HepG2 (cell line): ENCODE results near the gene ZNRD2. TPM values are rescaled to one million over a fixed set of nuclear protein-coding genes. Genes with fewer than 3 reads are reported as not detected.
A peak's percentile ranks its signal among the peaks of the same experiment; 100 is the strongest.

Source experiments
- ATAC-seq: fragments of 200-7000 bp; cut with Tn5 transposase; 3 replicates; pipeline ENCODE4 v1.9.1; 2020; ENCODE audit warnings: mild to moderate bottlenecking, moderate library complexity
- BruUV-seq: library from RNA; stranded (reverse); fragments of 400-500 nt; replicated peaks from 2 replicates; lab custom pipeline; 2021; lab: Mats Ljungman, UMichigan
- CTCF ChIA-PET: fragments of 300-600 bp; formaldehyde crosslinking; extraction: SDS; loops from one replicate; lab custom pipeline; 2021; ENCODE audit warnings: low total read pairs, inconsistent platforms, low intra/inter-chr PET ratio; lab: Yijun Ruan, JAX
- POLR2A ChIA-PET: fragments of 350-600 bp; sonication (Branson Sonifier 250); formaldehyde crosslinking; loops from one replicate; lab custom pipeline; 2020; ENCODE audit warnings: antibody characterized with exemption, inconsistent platforms; lab: Yijun Ruan, JAX
- DNase-seq: peaks from one replicate; pipeline ENCODE4 v3.0.0-alpha.2; 2015; ENCODE audit warnings: low spot score
- FAIRE-seq: peaks from 3 replicates; lab custom pipeline; 2011; peaks lifted over from hg19 to GRCh38; lab: Jason Lieb, UNC
- H2AFZ ChIP-seq: one replicate; pipeline ENCODE4 v1.6.1; 2011; ENCODE audit warnings: low read length, inconsistent platforms
- H3K27ac ChIP-seq: fragments of 300-600 bp; 3 replicates; pipeline ENCODE4 v1.8.0; 2011; ENCODE audit warnings: mixed run types, mild to moderate bottlenecking, mixed read lengths, low read length, inconsistent platforms; ENCODE audit not compliant: insufficient read depth; ENCODE audit errors: extremely low read length
- H3K27me3 ChIP-seq, 2 experiments: fragments of 200-600 bp in 1 of 2; 2 replicates in 1 of 2; 3 replicates in 1 of 2; pipeline versions ENCODE4 v1.6.0 to v1.8.0; 2011; ENCODE audit warnings: low read length in 2 of 2, mild to moderate bottlenecking in 2 of 2, moderate library complexity in 2 of 2, inconsistent platforms in 1 of 2; ENCODE audit not compliant: insufficient read depth in 2 of 2, control insufficient read depth in 1 of 2
- H3K36me3 ChIP-seq, 2 experiments: fragments of 200-600 bp in 1 of 2; replicated peaks in 1 of 2; 2 replicates in 1 of 2; 3 replicates in 1 of 2; pipeline versions ENCODE4 v1.5.1 to v1.8.0; 2011; ENCODE audit warnings: low read length in 2 of 2, inconsistent platforms in 1 of 2; ENCODE audit not compliant: insufficient read depth in 2 of 2, control insufficient read depth in 1 of 2
- H3K4me1 ChIP-seq: 2 replicates; pipeline ENCODE4 v1.5.1; 2012; ENCODE audit warnings: low read length, inconsistent platforms; ENCODE audit not compliant: insufficient read depth
- H3K4me2 ChIP-seq: 2 replicates; pipeline ENCODE4 v1.6.0; 2011; ENCODE audit warnings: low read depth, low read length, inconsistent platforms
- H3K4me3 ChIP-seq, 3 experiments: fragments of 200-600 bp in 1 of 3; sonication (generic), shearing (Covaris generic) in 1 of 3; replicated peaks in 1 of 3; 2 replicates each; pipeline ENCODE4 v1.5.1; 2011 to 2016; ENCODE audit warnings: low read length in 3 of 3, inconsistent platforms in 2 of 3, low read depth in 2 of 3, mild to moderate bottlenecking in 2 of 3, control low read depth in 1 of 3, mixed read lengths in 1 of 3; ENCODE audit not compliant: insufficient read depth in 1 of 3
- H3K79me2 ChIP-seq: one replicate; pipeline ENCODE4 v1.6.1; 2011; ENCODE audit warnings: low read length, inconsistent platforms; ENCODE audit not compliant: insufficient read depth
- H3K9ac ChIP-seq: 2 replicates; pipeline ENCODE4 v1.6.0; 2011; ENCODE audit warnings: mild to moderate bottlenecking, low read depth, low read length, inconsistent platforms; ENCODE audit not compliant: insufficient read depth
- H3K9me3 ChIP-seq: 2 replicates; pipeline ENCODE4 v1.5.1; 2012; ENCODE audit warnings: mild to moderate bottlenecking, low read length
- H4K20me1 ChIP-seq: 2 replicates; pipeline ENCODE4 v1.6.0; 2011; ENCODE audit warnings: inconsistent platforms, mild to moderate bottlenecking, low read length, moderate library complexity; ENCODE audit not compliant: insufficient read depth
- KIAA2018 ChIP-seq: sonication (generic); formaldehyde crosslinking; IDR thresholded peaks from 2 replicates; pipeline ENCODE4 v1.5.0; 2020; ENCODE audit warnings: mild to moderate bottlenecking, missing genetic modification reagents, borderline replicate concordance
- NFKB2 ChIP-seq: sonication (generic); formaldehyde crosslinking; IDR thresholded peaks from 2 replicates; pipeline ENCODE4 v1.4.0; 2020; ENCODE audit warnings: missing genetic modification reagents, borderline replicate concordance
- RBFOX2 ChIP-seq: fragments of 200-400 bp; formaldehyde crosslinking; IDR thresholded peaks from 2 replicates; pipeline ENCODE4 v1.6.1; 2017; ENCODE audit warnings: low read depth, mild to moderate bottlenecking, low read length
- THAP8 ChIP-seq: sonication (generic); formaldehyde crosslinking; IDR thresholded peaks from 2 replicates; pipeline ENCODE4 v1.5.1; 2020; ENCODE audit warnings: missing genetic modification reagents, mild to moderate bottlenecking, borderline replicate concordance
- ZNF773 ChIP-seq: sonication (generic); formaldehyde crosslinking; IDR thresholded peaks from 2 replicates; pipeline ENCODE4 v1.4.0; 2020; ENCODE audit warnings: missing genetic modification reagents, borderline replicate concordance
- WGBS: methylation state at CpG from one replicate; pipeline ENCODE4 v1.1.6; 2017; ENCODE audit warnings: low lambda C conversion rate; 5-methylcytosine and 5-hydroxymethylcytosine counted together
- in situ Hi-C: cut with HindIII; loops from 2 replicates; pipeline ENCODE4 v1.10.0; 2017; ENCODE audit warnings: low pct_unique_long_range_greater_than_20kb; ENCODE audit not compliant: extremely low pct_ligation_motif_present
- intact Hi-C: fragments of 100-400 bp; cut with micrococcal nuclease; formaldehyde crosslinking; loops from one replicate; pipeline ENCODE4 v1.10.0; 2022; ENCODE audit not compliant: unreplicated experiment
- polyA plus RNA-seq, 8 experiments: library from polyadenylated mRNA; depleted of rRNA in 3 of 8; stranded (reverse) in 7 of 8; unstranded in 1 of 8; fragments of >200 nt; fragmentation: Illumina TruSeq in 4 of 8; extraction: Trizol in 4 of 8; gene quantifications; 2 replicates each; pipeline versions ENCODE4 v1.2.1 to v1.2.3, GENCODE V29; 2011 to 2016; ENCODE audit warnings: low read depth in 4 of 8, missing spikeins in 1 of 8, mixed read lengths in 1 of 8; ENCODE audit not compliant: insufficient read depth in 1 of 8
- total RNA-seq, 5 experiments: library from RNA; depleted of rRNA; stranded (reverse); fragments of >200 nt; fragmentation: Illumina TruSeq; extraction: Trizol; gene quantifications; 2 replicates each; pipeline ENCODE4 v1.2.3, GENCODE V29; 2016; ENCODE audit warnings: low read depth in 1 of 5

Gene ZNRD2
- total and polyA plus RNA-seq, 2 of the 13 experiments (the other 11 are each of a cell fraction or from before 2014, with no cell fraction given) = 29.2 to 34.0 TPM

- POLR2A ChIA-PET = interaction anchor here (1.4 to 2.7 kb wide), 5 partner anchors 8 to 35 kb away, joined by 7 to 45 read pairs (median 11); no protein-coding TSS in a partner anchor
- H3K9ac ChIP-seq = no peak overlapping the region
- no peak overlapping the region for H2AFZ ChIP-seq
- H3K79me2 ChIP-seq = peaks cover 32% of the 10 kb centered on the region
- H3K9me3 ChIP-seq = no peaks in the 10 kb centered on the region
- intact Hi-C loops (no loop called here), in situ Hi-C loops (no loop called here)
- no peak overlapping the region for H3K27ac ChIP-seq
- peak; percentile 54; the same call in 1 of the 2 replicates for TF ChIP-seq RBFOX2
- TF ChIP-seq ZNF773 (CRISPR knock-in tag) = no peak
- no peak overlapping the region for H3K4me3 ChIP-seq
- FAIRE-seq (no peak), DNase-seq (no peak), ATAC-seq (no peak)
- H3K36me3 ChIP-seq = peaks cover 17 to 47% of the 10 kb centered on the region in 2 experiments; a peak in 4 of 5 replicates
- no peaks in the 10 kb centered on the region; a peak in 1 of 5 replicates for H3K27me3 ChIP-seq
- no peak overlapping the region for H3K4me2 ChIP-seq
- BruUV-seq = no TSS peak
- WGBS = 99% methylated on average over 12 of the region's 33 CpGs
- peaks cover 5% of the 10 kb centered on the region; the same call in 1 of the 2 replicates for H4K20me1 ChIP-seq
- peaks cover 20% of the 10 kb centered on the region for H3K4me1 ChIP-seq
- CTCF ChIA-PET = no interaction called here
Observed at GRCh38 chr11:65617990-65618751, 47.9 kb downstream of the ZNRD2 start.

GRCh38 chr11:65618763-65619162 lies 48.5 kb downstream of the ZNRD2 start:
- Histone ChIP-seq H3K79me2 (peaks cover 26% of the 10 kb centered on the region), H4K20me1 (0 out of 2 replicates have a peak, but pooled peaks cover 3% of the 10 kb centered on the region), H3K9ac (no peak overlapping the region), H3K4me2 (no peak overlapping the region), H3K4me3 (no peak overlapping the region), H2AFZ (no peak overlapping the region), H3K9me3 (no peaks in the 10 kb centered on the region), H3K27ac (no peak overlapping the region), H3K36me3 (peaks cover 19 to 53% of the 10 kb centered on the region in 2 experiments; a peak in 4 of 5 replicates), H3K27me3 (no peaks in the 10 kb centered on the region; a peak in 1 of 5 replicates), H3K4me1 (peaks cover 20% of the 10 kb centered on the region)
- no peak for ATAC-seq
- no peak for FAIRE-seq
- POLR2A ChIA-PET = interaction anchor here (0.9 to 2.7 kb wide), 3 partner anchors 14 to 35 kb away, joined by 4 to 10 read pairs (median 7); no protein-coding TSS in a partner anchor
- BruUV-seq = no TSS peak
- in situ Hi-C loops (no loop called here), intact Hi-C loops (no loop called here)
- CTCF ChIA-PET = no interaction called here
- no peak for DNase-seq
- 86% methylated on average over 2 of the region's 14 CpGs for WGBS
- no peak for TF ChIP-seq THAP8 (CRISPR knock-in tag)
- no peak for TF ChIP-seq KIAA2018 (CRISPR knock-in tag)
- no peak for TF ChIP-seq NFKB2
